HepG2 (cell line): Measurements from ENCODE around the gene NXPE1. TPM values are rescaled to one million over a fixed set of nuclear protein-coding genes. Genes with fewer than 3 reads are reported as not detected.

Experiments used
- ATAC-seq: fragments of 200-7000 bp; cut with Tn5 transposase; 3 replicates; pipeline ENCODE4 v1.9.1; 2020; ENCODE audit warnings: mild to moderate bottlenecking, moderate library complexity
- BruUV-seq: library from RNA; stranded (reverse); fragments of 400-500 nt; replicated peaks from 2 replicates; lab custom pipeline; 2021; lab: Mats Ljungman, UMichigan
- CTCF ChIA-PET: fragments of 300-600 bp; formaldehyde crosslinking; extraction: SDS; loops from one replicate; lab custom pipeline; 2021; ENCODE audit warnings: low total read pairs, inconsistent platforms, low intra/inter-chr PET ratio; lab: Yijun Ruan, JAX
- POLR2A ChIA-PET: fragments of 350-600 bp; sonication (Branson Sonifier 250); formaldehyde crosslinking; loops from one replicate; lab custom pipeline; 2020; ENCODE audit warnings: antibody characterized with exemption, inconsistent platforms; lab: Yijun Ruan, JAX
- DNase-seq: peaks from one replicate; pipeline ENCODE4 v3.0.0-alpha.2; 2015; ENCODE audit warnings: low spot score
- FAIRE-seq: peaks from 3 replicates; lab custom pipeline; 2011; peaks lifted over from hg19 to GRCh38; lab: Jason Lieb, UNC
- H2AFZ ChIP-seq: one replicate; pipeline ENCODE4 v1.6.1; 2011; ENCODE audit warnings: low read length, inconsistent platforms
- H3K27ac ChIP-seq: fragments of 300-600 bp; 3 replicates; pipeline ENCODE4 v1.8.0; 2011; ENCODE audit warnings: mixed run types, mild to moderate bottlenecking, mixed read lengths, low read length, inconsistent platforms; ENCODE audit not compliant: insufficient read depth; ENCODE audit errors: extremely low read length
- H3K27me3 ChIP-seq, 2 experiments: fragments of 200-600 bp in 1 of 2; 2 replicates in 1 of 2; 3 replicates in 1 of 2; pipeline versions ENCODE4 v1.6.0 to v1.8.0; 2011; ENCODE audit warnings: low read length in 2 of 2, mild to moderate bottlenecking in 2 of 2, moderate library complexity in 2 of 2, inconsistent platforms in 1 of 2; ENCODE audit not compliant: insufficient read depth in 2 of 2, control insufficient read depth in 1 of 2
- H3K36me3 ChIP-seq, 2 experiments: fragments of 200-600 bp in 1 of 2; replicated peaks in 1 of 2; 2 replicates in 1 of 2; 3 replicates in 1 of 2; pipeline versions ENCODE4 v1.5.1 to v1.8.0; 2011; ENCODE audit warnings: low read length in 2 of 2, inconsistent platforms in 1 of 2; ENCODE audit not compliant: insufficient read depth in 2 of 2, control insufficient read depth in 1 of 2
- H3K4me1 ChIP-seq: 2 replicates; pipeline ENCODE4 v1.5.1; 2012; ENCODE audit warnings: low read length, inconsistent platforms; ENCODE audit not compliant: insufficient read depth
- H3K4me2 ChIP-seq: 2 replicates; pipeline ENCODE4 v1.6.0; 2011; ENCODE audit warnings: low read depth, low read length, inconsistent platforms
- H3K4me3 ChIP-seq, 3 experiments: fragments of 200-600 bp in 1 of 3; sonication (generic), shearing (Covaris generic) in 1 of 3; replicated peaks in 1 of 3; 2 replicates each; pipeline ENCODE4 v1.5.1; 2011 to 2016; ENCODE audit warnings: low read length in 3 of 3, inconsistent platforms in 2 of 3, low read depth in 2 of 3, mild to moderate bottlenecking in 2 of 3, control low read depth in 1 of 3, mixed read lengths in 1 of 3; ENCODE audit not compliant: insufficient read depth in 1 of 3
- H3K79me2 ChIP-seq: one replicate; pipeline ENCODE4 v1.6.1; 2011; ENCODE audit warnings: low read length, inconsistent platforms; ENCODE audit not compliant: insufficient read depth
- H3K9ac ChIP-seq: 2 replicates; pipeline ENCODE4 v1.6.0; 2011; ENCODE audit warnings: mild to moderate bottlenecking, low read depth, low read length, inconsistent platforms; ENCODE audit not compliant: insufficient read depth
- H3K9me3 ChIP-seq: 2 replicates; pipeline ENCODE4 v1.5.1; 2012; ENCODE audit warnings: mild to moderate bottlenecking, low read length
- H4K20me1 ChIP-seq: 2 replicates; pipeline ENCODE4 v1.6.0; 2011; ENCODE audit warnings: inconsistent platforms, mild to moderate bottlenecking, low read length, moderate library complexity; ENCODE audit not compliant: insufficient read depth
- HNF4A ChIP-seq: sonication (generic); formaldehyde crosslinking; IDR thresholded peaks from 2 replicates; pipeline ENCODE4 v1.4.0; 2020; ENCODE audit warnings: missing genetic modification reagents
- MNT ChIP-seq: fragments of 450-650 bp; IDR thresholded peaks from 2 replicates; pipeline ENCODE4 v1.6.1; 2016
- MTF2 ChIP-seq: sonication (generic); formaldehyde crosslinking; IDR thresholded peaks from 2 replicates; pipeline ENCODE4 v1.5.0; 2020; ENCODE audit warnings: missing genetic modification reagents, borderline replicate concordance
- ZFP1 ChIP-seq: IDR thresholded peaks from 2 replicates; pipeline ENCODE4 v1.6.1; 2016
- ZNF296 ChIP-seq: sonication (generic); formaldehyde crosslinking; conservative IDR thresholded peaks from 2 replicates; pipeline ENCODE4 v1.5.0; 2020; ENCODE audit warnings: mild to moderate bottlenecking, missing genetic modification reagents
- ZNF878 ChIP-seq: sonication (generic); formaldehyde crosslinking; IDR thresholded peaks from 2 replicates; pipeline ENCODE4 v1.8.1; 2023; ENCODE audit warnings: mild to moderate bottlenecking, missing genetic modification reagents, moderate library complexity
- WGBS: methylation state at CpG from one replicate; pipeline ENCODE4 v1.1.6; 2017; ENCODE audit warnings: low lambda C conversion rate; 5-methylcytosine and 5-hydroxymethylcytosine counted together
- in situ Hi-C: cut with HindIII; loops from 2 replicates; pipeline ENCODE4 v1.10.0; 2017; ENCODE audit warnings: low pct_unique_long_range_greater_than_20kb; ENCODE audit not compliant: extremely low pct_ligation_motif_present
- intact Hi-C: fragments of 100-400 bp; cut with micrococcal nuclease; formaldehyde crosslinking; loops from one replicate; pipeline ENCODE4 v1.10.0; 2022; ENCODE audit not compliant: unreplicated experiment
- polyA plus RNA-seq, 8 experiments: library from polyadenylated mRNA; depleted of rRNA in 3 of 8; stranded (reverse) in 7 of 8; unstranded in 1 of 8; fragments of >200 nt; fragmentation: Illumina TruSeq in 4 of 8; extraction: Trizol in 4 of 8; gene quantifications; 2 replicates each; pipeline versions ENCODE4 v1.2.1 to v1.2.3, GENCODE V29; 2011 to 2016; ENCODE audit warnings: low read depth in 4 of 8, missing spikeins in 1 of 8, mixed read lengths in 1 of 8; ENCODE audit not compliant: insufficient read depth in 1 of 8
- total RNA-seq, 5 experiments: library from RNA; depleted of rRNA; stranded (reverse); fragments of >200 nt; fragmentation: Illumina TruSeq; extraction: Trizol; gene quantifications; 2 replicates each; pipeline ENCODE4 v1.2.3, GENCODE V29; 2016; ENCODE audit warnings: low read depth in 1 of 5

NXPE1 gene
- total and polyA plus RNA-seq, 2 of the 13 experiments (the other 11 are each of a cell fraction or from before 2014, with no cell fraction given) = not detected

- Histone ChIP-seq H3K79me2 (no peaks in the 10 kb centered on the region), H3K4me3 (no peak overlapping the region), H3K27ac (no peak overlapping the region), H3K9me3 (peaks cover 74% of the 10 kb centered on the region), H3K4me2 (no peak overlapping the region), H2AFZ (no peak overlapping the region), H3K36me3 (no peaks in the 10 kb centered on the region), H3K4me1 (no peaks in the 10 kb centered on the region), H3K27me3 (no peaks in the 10 kb centered on the region), H3K9ac (no peak overlapping the region), H4K20me1 (no peaks in the 10 kb centered on the region)
- 9% methylated on average over 9 of the region's 9 CpGs for WGBS
- FAIRE-seq (no peak), ATAC-seq (no peak), DNase-seq (no peak)
- CTCF ChIA-PET = no interaction called here
- TF ChIP-seq MNT (peak; percentile 21; the same call in 1 of the 2 replicates), ZNF296 (CRISPR knock-in tag) (no peak), MTF2 (CRISPR knock-in tag) (no peak), ZNF878 (CRISPR knock-in tag) (no peak)
- in situ Hi-C loops (no loop called here), intact Hi-C loops (no loop called here)
- BruUV-seq = no TSS peak
- POLR2A ChIA-PET = no interaction called here
Observed at GRCh38 chr11:114606003-114606801, 46.5 kb upstream of the NXPE1 start.

- intact Hi-C loops (no loop called here), in situ Hi-C loops (no loop called here)
- no peak for ATAC-seq
- ChIA-PET POLR2A (no interaction called here), CTCF (no interaction called here)
- Histone ChIP-seq H3K27ac (no peak overlapping the region), H3K4me1 (no peaks in the 10 kb centered on the region), H3K79me2 (no peaks in the 10 kb centered on the region), H3K9ac (no peak overlapping the region), H3K9me3 (peaks cover 66% of the 10 kb centered on the region), H3K4me2 (no peak overlapping the region), H3K27me3 (no peaks in the 10 kb centered on the region), H3K4me3 (no peak overlapping the region), H3K36me3 (no peaks in the 10 kb centered on the region), H2AFZ (no peak overlapping the region), H4K20me1 (no peaks in the 10 kb centered on the region)
- WGBS = 12% methylated on average over 6 of the region's 10 CpGs
- FAIRE-seq = no peak
- TF ChIP-seq ZFP1 (CRISPR knock-in tag) = no peak
- TF ChIP-seq HNF4A (CRISPR knock-in tag) = no peak
- no peak for DNase-seq
- no TSS peak for BruUV-seq
Observed at GRCh38 chr11:114605370-114605769, 45.7 kb upstream of the NXPE1 start.
